Neural crest cell (in vitro differentiated cells): ENCODE measurements around the gene NTM. TPM values are rescaled to one million over a fixed set of nuclear protein-coding genes. Genes with fewer than 3 reads are reported as not detected.

Experiments used
- DNase-seq: peaks from one replicate; pipeline ENCODE4 v3.0.0; 2021; ENCODE audit warnings: low read depth, mixed read lengths, low spot score
- H3K27ac Mint-ChIP-seq: one replicate; pipeline ENCODE4 v1.8.0; 2021; ENCODE audit warnings: mild to moderate bottlenecking, mixed read lengths; ENCODE audit not compliant: unreplicated experiment
- H3K27me3 Mint-ChIP-seq: 2 replicates; pipeline ENCODE4 v1.8.0; 2021; ENCODE audit warnings: low read depth, mild to moderate bottlenecking, mixed read lengths
- H3K36me3 Mint-ChIP-seq: 2 replicates; pipeline ENCODE4 v1.8.0; 2021; ENCODE audit warnings: low read depth, mild to moderate bottlenecking, mixed read lengths
- H3K4me1 Mint-ChIP-seq: 2 replicates; pipeline ENCODE4 v1.8.0; 2021; ENCODE audit warnings: mixed read lengths
- H3K4me3 Mint-ChIP-seq: one replicate; pipeline ENCODE4 v1.8.0; 2021; ENCODE audit warnings: mild to moderate bottlenecking, mixed read lengths
- H3K9me3 Mint-ChIP-seq: 2 replicates; pipeline ENCODE4 v1.8.0; 2021; ENCODE audit warnings: mixed read lengths
- total RNA-seq: library from RNA; stranded (reverse); gene quantifications from 2 replicates; pipeline ENCODE4 v1.2.1, GENCODE V29; 2021
- TF ChIP-seq, protein P1 (sequence below): fragments of 200-600 bp; sonication (generic); conservative IDR thresholded peaks from 2 replicates; pipeline ENCODE4 v1.5.0; 2021; ENCODE audit warnings: antibody characterized with exemption, mild to moderate bottlenecking

Gene NTM
- total RNA-seq, 1 donor from 2014 or later, result 11.3 TPM

DNA sequence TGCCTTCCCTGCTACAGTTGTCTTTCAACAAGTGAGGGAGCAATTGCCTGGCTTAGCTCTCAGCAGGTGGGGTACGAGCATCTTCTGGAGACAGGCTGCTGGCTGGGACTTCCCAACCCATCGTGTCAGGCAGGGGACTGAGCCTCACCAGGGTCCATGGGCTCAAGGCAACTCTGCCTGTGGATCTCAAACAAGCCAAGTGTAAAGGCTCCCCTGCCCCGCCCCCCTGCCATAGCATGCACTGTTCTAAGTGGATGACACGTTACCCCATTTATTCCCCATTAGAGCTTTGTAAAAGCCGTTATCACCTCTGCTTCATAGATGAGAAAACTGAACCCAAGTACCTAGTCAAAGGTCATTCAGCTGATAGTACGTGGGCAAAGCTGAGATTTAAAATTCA, 222.9 kb downstream of the NTM start:
- Mint-ChIP-seq H3K9me3 (no peaks in the 10 kb centered on the region), H3K27ac (no peak overlapping the region), H3K4me3 (no peak overlapping the region), H3K4me1 (peaks cover 48% of the 10 kb centered on the region), H3K36me3 (no peaks in the 10 kb centered on the region), H3K27me3 (no peaks in the 10 kb centered on the region)
- TF ChIP-seq, protein P1, sequence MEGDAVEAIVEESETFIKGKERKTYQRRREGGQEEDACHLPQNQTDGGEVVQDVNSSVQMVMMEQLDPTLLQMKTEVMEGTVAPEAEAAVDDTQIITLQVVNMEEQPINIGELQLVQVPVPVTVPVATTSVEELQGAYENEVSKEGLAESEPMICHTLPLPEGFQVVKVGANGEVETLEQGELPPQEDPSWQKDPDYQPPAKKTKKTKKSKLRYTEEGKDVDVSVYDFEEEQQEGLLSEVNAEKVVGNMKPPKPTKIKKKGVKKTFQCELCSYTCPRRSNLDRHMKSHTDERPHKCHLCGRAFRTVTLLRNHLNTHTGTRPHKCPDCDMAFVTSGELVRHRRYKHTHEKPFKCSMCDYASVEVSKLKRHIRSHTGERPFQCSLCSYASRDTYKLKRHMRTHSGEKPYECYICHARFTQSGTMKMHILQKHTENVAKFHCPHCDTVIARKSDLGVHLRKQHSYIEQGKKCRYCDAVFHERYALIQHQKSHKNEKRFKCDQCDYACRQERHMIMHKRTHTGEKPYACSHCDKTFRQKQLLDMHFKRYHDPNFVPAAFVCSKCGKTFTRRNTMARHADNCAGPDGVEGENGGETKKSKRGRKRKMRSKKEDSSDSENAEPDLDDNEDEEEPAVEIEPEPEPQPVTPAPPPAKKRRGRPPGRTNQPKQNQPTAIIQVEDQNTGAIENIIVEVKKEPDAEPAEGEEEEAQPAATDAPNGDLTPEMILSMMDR, result no peak
- DNase-seq, result no peak

DNA sequence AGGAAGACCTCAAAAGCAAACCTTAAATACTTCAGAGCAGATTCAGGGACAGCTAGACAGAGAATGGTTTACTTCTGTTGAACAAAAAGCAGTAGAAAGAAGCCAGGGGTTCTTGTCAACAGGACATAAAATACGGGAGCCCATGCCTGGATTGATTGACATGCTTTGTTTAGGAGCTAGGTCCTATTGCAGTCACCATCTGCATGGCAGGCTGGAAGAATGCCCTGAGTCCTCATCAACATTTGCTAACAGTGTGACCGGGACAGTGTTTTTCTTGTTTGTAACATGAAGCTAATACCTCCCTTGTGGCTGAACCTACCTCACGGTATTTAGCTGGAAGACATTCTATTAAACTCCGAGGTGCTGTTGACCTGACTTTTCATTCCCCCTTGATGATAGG, 225.4 kb downstream of the NTM start:
- H3K9me3 Mint-ChIP-seq, result no peaks in the 10 kb centered on the region
- no peak overlapping the region for H3K27ac Mint-ChIP-seq
- peaks cover 43% of the 10 kb centered on the region for H3K4me1 Mint-ChIP-seq
- no peaks in the 10 kb centered on the region for H3K27me3 Mint-ChIP-seq
- H3K36me3 Mint-ChIP-seq, result no peaks in the 10 kb centered on the region
- H3K4me3 Mint-ChIP-seq, result no peak overlapping the region
- TF ChIP-seq, protein P1, result no peak
- DNase-seq, result no peak

DNA sequence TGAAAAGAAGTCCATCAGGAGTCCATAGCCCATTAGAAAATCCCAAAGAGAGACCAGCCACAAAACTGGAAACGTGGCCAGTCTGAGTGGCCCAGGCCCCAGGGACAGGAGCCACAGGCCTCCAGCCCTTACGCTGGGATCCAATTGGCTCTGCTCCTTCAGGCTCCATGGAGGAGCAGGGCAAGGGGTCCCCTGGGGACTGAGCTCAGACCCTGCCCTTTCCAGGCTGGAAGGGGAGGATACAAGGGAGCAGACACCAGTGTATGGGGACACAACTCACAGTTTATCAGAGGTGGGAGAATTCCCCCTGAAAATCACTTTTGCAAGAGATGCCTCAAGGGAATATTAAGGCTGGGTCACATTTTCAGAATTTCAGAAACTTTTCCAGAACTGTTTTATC, 227.5 kb downstream of the NTM start:
- H3K4me3 Mint-ChIP-seq, result no peak overlapping the region
- TF ChIP-seq, protein P1, result no peak
- DNase-seq, result no peak
- H3K9me3 Mint-ChIP-seq, result no peaks in the 10 kb centered on the region
- H3K36me3 Mint-ChIP-seq, result no peaks in the 10 kb centered on the region
- no peaks in the 10 kb centered on the region for H3K27me3 Mint-ChIP-seq
- peaks cover 29% of the 10 kb centered on the region for H3K4me1 Mint-ChIP-seq
- H3K27ac Mint-ChIP-seq, result no peak overlapping the region

DNA sequence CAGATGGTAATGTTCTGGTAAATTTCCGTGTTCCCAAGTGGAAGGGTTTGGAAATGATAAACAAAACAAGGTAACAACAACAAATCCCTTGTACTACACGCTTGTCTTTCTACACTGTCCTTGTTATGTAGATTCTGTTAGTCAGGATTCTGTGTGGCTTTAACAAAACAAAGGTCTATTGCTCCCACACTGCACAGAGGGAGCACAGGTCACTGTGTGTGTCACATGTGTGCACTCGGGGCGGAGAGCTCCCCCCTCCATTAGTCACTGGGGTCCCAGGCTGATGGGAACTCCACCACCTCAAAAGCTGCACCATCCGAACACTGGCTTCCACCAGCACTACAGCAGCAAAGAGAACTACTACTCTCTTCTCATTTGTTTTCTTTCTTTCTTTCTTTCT, 227.9 kb downstream of the NTM start:
- H3K4me3 Mint-ChIP-seq, result no peak overlapping the region
- no peak overlapping the region for H3K27ac Mint-ChIP-seq
- H3K36me3 Mint-ChIP-seq, result no peaks in the 10 kb centered on the region
- TF ChIP-seq, protein P1, result no peak
- no peaks in the 10 kb centered on the region for H3K9me3 Mint-ChIP-seq
- H3K4me1 Mint-ChIP-seq, result peaks cover 26% of the 10 kb centered on the region
- no peaks in the 10 kb centered on the region for H3K27me3 Mint-ChIP-seq
- no peak for DNase-seq

DNA sequence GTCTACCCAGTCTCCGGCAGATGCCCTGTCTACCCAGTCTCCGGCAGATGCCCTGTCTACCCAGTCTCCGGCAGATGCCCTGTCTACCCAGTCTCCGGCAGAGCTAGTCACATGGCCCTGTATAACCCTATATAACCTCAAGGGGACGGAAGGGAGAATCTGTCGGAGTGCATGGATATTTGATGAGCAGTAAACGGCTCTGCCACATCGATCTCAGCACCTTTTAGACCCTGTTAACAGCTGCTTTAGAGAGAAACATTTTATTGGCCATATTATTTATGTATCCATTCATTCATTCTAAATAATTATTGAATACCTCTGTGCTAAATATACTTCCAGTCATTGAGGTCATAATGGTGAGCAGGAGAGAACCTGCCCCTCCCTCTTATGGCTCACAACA, 228.9 kb downstream of the NTM start:
- Mint-ChIP-seq H3K27me3 (no peaks in the 10 kb centered on the region), H3K27ac (no peak overlapping the region), H3K4me3 (no peak overlapping the region), H3K9me3 (peaks cover 2% of the 10 kb centered on the region), H3K36me3 (no peaks in the 10 kb centered on the region), H3K4me1 (peaks cover 26% of the 10 kb centered on the region)
- no peak for DNase-seq
- TF ChIP-seq, protein P1, result no peak

DNA sequence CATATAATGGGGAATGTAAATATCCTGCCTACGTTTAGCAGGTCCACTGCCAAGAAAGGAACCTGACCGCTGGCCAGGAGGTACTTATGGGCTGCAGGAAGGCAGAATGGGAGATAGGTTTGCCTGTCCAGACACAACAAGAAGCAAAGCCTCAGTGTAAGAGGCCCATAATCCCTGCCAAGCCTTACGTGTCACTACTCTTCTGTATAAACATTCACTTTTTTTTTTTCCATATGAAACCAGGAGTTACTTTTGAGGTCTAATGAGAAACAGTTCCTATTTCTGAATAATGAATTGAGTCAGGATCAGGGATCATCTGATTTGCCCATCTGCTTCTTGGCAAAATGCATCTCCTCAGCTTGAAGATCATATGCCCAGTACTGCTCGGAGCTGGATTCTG, 230.2 kb downstream of the NTM start:
- Mint-ChIP-seq H3K27ac (no peak overlapping the region), H3K36me3 (no peaks in the 10 kb centered on the region), H3K9me3 (peaks cover 2% of the 10 kb centered on the region), H3K4me1 (peaks cover 22% of the 10 kb centered on the region), H3K27me3 (no peaks in the 10 kb centered on the region), H3K4me3 (no peak overlapping the region)
- DNase-seq, result no peak
- TF ChIP-seq, protein P1, result no peak
